ENCODE data around the gene CSAD.
"Not testable (repeated sequence)": the region's sequence is repeated elsewhere in the genome, so short reads cannot be mapped to it uniquely, and the experiment has no call there.

The CSAD gene

GRCh38 chr12:53128780-53129569, 51.8 kb downstream of the CSAD start:
- no peak for DNase-seq

DNA sequence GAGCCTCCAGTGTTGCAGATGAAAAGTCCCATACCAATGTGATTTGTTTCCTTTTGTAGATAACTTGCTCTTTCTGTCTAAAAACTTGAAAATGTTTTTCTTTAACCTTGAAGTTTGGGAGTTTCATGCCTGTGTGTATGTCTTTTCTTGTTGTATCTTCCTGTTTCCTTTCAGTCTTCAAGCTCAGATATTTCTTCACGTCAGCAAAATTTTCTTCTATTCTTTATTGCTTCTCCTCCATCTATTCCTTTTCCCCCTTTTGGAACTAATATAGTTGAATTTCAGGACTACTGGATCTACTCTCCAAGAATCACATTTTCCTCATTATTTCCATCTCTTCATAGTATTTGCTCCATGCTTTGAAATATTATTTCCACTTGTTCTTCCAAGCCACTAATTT, 53.6 kb downstream of the CSAD start:
- no peak for DNase-seq

GRCh38 chr12:53124352-53124723, 56.4 kb downstream of the CSAD start:
- no peak for DNase-seq

GRCh38 chr12:53123578-53124351, 57.0 kb downstream of the CSAD start:
- DNase-seq = no peak

DNA sequence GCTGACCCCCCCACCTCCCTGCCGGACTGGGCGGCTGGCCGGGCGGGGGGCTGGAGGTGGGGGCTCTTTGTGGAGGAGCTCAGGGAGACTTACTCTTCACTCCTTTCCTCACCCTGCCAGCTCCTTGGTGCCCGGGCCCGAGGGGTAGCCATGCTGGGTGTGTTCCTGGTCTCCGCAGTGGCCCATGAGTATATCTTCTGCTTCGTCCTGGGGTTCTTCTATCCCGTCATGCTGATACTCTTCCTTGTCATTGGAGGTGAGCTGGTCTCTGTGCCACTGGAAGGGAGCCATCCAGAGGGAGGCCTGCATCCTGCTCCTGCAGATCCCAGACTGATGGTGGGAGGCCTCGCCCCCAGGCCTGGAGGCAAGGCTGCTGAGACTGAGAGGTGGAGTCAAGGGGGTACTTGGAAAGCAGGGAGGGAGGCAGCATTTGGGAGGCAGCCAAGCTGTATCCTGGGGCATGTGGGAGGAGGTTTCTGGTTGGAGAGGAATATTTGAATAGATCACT, 57.7 kb downstream of the CSAD start:
- DNase-seq = no peak

GRCh38 chr12:53120685-53121525, 59.8 kb downstream of the CSAD start:
- no peak for DNase-seq

DNA sequence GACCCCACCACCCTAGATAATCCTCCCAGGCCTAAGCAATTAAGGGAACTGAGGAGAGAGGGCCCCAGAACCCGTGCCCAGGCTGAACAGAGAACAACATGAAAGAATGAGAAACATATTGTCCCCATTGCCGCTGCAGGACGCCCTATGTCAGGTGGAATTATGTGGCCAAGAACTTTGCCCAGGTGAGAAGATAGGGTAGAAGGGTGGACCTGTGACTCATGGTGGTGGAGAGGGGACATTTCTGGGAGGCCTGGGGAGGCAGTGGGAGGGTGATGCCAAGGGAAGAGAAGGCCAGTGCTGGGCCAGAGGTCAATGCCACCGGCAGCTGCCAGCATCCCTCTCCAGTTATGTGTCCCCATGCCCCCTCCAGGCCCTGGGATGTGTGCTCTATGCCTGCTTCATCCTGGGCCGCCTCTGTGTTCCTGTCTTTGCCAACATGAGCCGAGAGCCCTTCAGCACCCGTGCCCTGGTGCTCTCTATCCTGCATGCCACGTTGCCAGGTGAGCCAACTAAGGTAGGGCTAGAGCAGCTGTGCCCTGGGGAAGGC, 61.9 kb downstream of the CSAD start:
- no peak for DNase-seq

GRCh38 chr12:53115891-53116648, 64.7 kb downstream of the CSAD start:
- DNase-seq = no peak

DNA sequence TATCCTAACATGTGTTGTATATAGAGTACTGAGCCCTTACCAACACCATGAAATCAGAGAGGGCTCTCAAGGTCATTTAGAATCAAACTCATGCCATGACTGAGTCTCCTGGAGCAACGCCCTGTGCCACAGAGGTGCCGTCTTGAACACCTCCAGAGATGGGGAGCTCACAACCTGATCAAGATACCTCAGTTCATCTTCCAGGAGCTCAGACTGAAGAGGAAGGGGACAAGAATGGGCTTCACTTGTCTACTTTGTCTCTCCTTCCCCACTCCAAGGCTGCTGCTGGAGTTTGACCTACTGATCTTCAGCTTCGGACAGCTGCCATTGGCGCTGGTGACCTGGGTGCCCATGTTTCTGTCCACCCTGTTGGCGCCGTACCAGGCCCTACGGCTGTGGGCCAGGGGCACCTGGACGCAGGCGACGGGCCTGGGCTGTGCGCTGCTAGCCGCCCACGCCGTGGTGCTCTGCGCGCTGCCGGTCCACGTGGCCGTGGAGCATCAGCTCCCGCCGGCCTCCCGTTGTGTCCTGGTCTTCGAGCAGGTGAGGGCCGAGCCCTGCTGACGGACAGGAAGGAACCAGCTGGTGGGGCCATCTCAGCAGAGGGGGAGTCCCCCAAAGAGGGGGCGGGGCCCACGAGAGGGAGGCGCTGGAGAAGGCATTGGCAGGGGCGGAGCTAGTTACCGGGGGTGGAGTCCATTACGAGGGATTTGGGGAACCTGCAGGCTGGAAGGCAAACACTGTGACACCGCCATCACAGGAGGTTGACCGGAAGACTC, 65.4 kb downstream of the CSAD start:
- no peak for DNase-seq

- DNase-seq = no peak
Measured at GRCh38 chr12:53113951-53114350, 66.8 kb downstream of the CSAD start.

- no peak for DNase-seq
Measured at GRCh38 chr12:53113136-53113705, 67.5 kb downstream of the CSAD start.

DNA sequence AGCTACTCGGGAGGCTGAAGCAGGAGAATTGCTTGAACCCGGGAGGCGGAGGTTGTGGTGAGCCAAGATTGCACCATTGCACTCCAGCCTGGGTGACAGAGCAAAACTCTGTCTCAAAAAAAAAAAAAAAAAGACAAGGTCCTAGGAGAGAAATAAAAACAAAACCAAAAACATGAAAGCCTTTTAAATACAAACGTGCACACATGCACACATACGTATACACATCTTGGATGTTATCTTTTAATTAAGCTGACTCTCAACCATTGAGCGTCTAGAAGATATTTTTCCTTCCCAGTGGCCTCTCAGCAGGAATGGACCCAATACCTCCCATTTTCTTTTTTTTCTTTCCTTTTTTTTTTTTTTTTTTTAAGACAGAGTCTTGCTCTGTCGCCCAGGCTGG, 68.3 kb downstream of the CSAD start:
- not testable (repeated sequence) for DNase-seq
